Eye (tissue), 1 donor: ENCODE measurements around the gene FLRT2.
A peak's percentile ranks its signal among the peaks of the same experiment; 100 is the strongest.

Source experiments
- DNase-seq: peaks from one replicate; pipeline ENCODE4 v3.0.0-alpha.2; 2015

The FLRT2 gene

GRCh38 chr14:85565862-85566296, 35.9 kb downstream of the FLRT2 start:
- no peak for DNase-seq

- DNase-seq: no peak
Measured at GRCh38 chr14:85566603-85567002, 36.7 kb downstream of the FLRT2 start.

- DNase-seq: no peak
Measured at GRCh38 chr14:85572011-85572410, 42.1 kb downstream of the FLRT2 start.

DNA sequence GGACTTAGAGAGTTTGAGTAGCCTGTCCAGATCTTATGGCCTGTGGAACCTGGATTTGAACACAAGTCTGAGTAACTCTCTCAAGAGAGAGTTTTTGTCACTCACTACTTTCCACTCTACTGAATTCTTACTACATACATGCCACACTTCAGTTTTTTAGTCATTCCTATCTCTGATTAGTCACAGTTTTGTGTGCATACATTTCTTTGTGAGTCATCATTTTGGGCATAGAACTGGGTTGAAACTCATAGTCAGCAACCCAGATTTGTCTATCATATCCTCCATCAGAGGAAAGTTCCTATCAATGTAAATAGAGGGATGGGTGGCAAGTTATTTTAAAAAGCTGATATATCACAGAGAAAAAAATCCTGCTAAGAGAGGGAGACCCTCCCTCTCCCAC, 42.9 kb downstream of the FLRT2 start:
- DNase-seq: no peak

- no peak for DNase-seq
Measured at GRCh38 chr14:85573406-85573805, 43.5 kb downstream of the FLRT2 start.

DNA sequence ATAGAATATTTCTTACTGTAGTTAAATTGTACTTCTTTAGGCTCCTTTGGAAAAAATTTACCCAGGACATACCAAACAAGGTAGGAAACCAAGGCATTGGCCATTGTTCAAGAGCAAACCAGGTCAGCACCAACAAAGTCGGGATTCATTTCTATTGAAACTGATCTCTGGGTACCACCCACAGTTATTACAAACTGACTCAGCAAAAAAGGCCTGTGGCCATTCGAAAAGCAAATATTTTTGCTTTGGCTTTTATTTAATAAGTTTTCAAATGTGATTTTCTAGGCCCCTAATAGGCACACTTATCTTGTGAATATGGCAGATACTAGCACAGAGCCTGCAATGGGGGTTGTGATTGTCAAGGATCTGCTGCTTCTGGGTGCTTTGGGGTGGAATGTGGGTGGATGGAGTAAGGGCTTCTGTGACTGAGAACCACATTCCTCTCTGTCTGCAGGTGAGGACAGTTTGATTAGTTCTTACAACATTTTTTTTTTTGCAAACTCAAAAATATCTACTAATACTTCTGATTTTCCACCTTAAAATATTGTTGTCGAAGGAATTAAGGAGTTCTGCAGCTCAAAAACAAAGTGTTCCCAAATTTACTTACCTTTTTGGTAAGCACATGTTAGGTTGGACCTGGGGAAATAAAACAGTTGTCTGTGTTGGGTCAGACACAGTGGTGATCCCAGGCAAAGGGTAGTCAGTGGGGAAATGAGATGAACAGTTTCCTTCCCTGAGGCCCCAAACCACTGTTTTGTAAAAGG, 45.1 kb downstream of the FLRT2 start:
- no peak for DNase-seq

DNA sequence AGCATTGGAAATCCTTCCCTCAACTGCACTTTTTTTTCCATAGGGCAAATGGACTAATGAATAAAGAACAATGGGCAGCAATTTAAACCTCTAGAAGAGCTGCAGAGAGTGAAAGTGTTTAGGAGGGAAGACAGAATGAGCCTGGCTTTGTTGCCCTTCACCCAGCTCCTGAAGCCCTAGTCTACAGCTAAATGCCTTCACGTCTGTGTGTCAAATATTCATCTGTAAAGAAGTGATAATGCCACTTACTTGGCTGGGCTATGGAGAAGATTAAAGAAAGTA, 45.6 kb downstream of the FLRT2 start:
- DNase-seq: no peak

GRCh38 chr14:85576218-85576617, 46.3 kb downstream of the FLRT2 start:
- DNase-seq: no peak

DNA sequence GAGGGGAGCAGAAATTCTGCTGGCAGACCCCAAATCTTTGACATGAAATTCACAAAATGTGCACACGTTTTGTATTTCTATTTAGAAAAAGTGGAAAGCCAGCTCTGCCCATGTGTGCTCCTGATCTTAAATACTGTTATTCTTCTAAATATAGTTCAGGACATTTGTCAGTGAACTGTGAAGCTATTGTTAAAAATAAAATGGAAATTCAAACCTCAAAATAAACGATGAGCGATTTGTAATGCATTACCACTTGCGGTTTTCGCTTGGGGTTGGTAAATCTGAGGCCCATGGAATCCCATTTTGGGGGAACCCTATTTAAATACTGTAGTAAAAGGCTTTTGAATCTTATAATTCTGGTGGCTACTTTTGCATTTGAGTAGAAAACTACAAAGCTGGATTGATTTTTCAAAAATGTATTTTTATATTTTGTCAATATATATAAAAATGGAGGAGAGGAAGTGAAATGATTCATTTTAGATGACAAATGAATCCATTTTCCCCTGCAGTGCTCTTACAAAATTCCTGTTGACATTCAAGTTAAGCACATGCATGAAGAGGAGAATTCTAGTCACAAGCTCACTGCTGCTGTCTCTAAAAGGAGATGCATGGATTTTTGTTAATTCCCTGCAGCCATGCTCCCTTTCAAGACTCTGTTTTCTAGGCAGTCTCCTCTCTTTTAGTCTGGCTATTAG, 47.1 kb downstream of the FLRT2 start:
- no peak for DNase-seq

DNA sequence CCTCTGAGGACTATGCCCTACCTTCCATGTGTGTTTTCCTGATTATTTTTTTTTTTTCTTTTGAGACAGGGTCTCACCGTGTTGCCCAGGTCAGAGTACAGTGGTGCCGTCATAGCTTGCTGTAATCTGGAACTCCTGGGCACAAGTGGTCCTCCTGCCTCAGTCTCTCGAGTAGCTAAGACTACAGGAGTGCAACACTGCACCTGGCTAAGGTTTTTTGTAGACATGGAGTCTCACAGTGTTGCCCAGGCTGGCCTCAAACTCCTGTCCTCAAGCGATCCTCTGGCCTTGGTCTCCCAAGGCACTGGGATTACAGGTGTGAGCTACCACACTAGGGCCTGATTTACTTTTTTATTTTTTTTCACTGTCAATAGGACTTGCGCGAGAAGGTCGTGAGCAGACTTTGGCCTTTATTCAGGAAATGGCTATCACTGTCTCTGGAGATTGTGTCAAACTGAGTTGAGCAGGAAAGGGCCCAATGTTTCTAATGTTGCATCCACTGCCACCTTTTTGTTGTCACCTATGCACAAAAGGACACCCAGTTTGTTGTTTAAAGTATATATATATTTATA, 47.7 kb downstream of the FLRT2 start:
- DNase-seq: no peak

DNA sequence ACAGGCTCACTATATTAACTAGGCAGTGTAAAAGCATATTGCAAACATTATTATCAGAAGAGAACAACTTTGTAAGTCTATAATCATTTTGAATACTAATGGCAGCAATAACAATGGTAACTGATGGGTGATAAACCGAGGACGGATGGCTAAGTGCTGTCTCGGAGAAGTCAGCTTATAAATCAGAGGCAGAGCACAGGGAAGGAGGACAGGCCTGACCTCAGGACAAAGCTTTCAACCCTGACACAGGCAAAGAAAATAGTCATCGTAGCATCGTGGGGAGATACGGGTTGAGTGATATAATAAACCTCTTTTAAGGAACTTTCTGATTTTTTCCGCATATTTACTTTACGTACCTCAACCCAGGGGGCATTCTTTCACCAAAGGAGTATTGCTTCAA, 48.4 kb downstream of the FLRT2 start:
- no peak for DNase-seq

- DNase-seq: no peak
Measured at GRCh38 chr14:85578930-85579329, 49.0 kb downstream of the FLRT2 start.

- DNase-seq: no peak
Measured at GRCh38 chr14:85579942-85580341, 50.0 kb downstream of the FLRT2 start.

- no peak for DNase-seq
Measured at GRCh38 chr14:85580536-85581140, 50.7 kb downstream of the FLRT2 start.

- DNase-seq: no peak
Measured at GRCh38 chr14:85581691-85582090, 51.7 kb downstream of the FLRT2 start.

DNA sequence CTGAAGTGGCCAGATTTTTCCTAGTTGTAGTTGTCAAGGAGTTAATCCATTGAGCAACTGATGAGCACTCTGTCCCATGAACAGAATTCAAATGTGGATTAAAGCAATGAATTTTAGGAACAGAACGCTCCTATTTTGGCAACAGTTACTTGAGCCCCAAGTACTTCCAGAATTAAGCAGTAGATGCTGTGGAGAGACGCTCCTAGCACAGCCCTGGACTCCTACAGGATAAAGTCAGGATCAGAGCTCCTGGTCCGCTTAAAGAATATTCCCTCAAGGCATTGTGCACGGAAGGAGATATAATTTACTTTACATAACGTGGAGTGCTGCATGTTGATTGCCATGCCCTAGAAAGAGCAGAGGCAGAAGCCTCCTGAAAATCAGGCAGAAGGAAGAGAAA, 53.4 kb downstream of the FLRT2 start:
- DNase-seq: peak; percentile 35

DNA sequence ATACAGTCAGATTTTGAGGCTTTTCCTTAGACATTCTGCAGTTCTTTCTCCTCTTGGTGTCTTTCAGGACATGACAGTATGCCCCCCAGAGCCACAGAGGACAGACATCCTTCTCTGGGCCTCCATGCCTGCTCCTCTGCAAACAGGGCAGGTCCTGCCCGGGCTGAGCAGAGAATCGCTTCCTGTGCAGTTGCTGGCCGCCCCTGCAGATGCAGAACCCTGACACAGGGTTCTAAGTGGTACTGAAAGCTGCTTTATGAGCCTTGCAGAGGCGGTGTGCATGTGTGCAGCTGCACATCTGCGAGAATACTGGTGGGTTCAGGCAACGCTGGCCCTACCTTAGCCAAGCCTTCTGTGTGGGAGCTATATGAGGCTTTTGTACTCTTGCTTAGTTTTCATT, 54.5 kb downstream of the FLRT2 start:
- no peak for DNase-seq

- DNase-seq: peak; percentile 86
Measured at GRCh38 chr14:85587151-85587711, 57.3 kb downstream of the FLRT2 start.

GRCh38 chr14:85590784-85591183, 60.8 kb downstream of the FLRT2 start:
- no peak for DNase-seq

DNA sequence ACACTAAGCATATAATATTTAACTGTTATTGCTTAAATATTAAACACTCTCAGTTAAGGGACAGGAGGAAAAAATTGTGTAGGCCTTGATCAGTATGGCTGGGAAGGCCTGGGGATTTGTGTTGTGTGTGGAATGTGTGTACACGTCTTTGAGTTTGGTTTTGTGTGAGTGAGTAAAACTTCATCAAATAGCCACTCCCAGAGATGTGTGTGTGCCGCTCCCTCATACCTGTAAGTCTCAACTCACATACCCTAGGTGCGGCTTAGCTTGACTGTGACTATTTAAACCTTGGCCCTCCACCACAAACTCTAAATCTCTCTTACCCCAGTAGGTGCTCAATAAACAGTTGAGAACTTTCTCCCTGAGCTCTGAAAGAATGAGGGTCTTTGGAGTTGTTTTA, 64.3 kb downstream of the FLRT2 start:
- no peak for DNase-seq

- no peak for DNase-seq
Measured at GRCh38 chr14:85595981-85596380, 66.0 kb downstream of the FLRT2 start.

DNA sequence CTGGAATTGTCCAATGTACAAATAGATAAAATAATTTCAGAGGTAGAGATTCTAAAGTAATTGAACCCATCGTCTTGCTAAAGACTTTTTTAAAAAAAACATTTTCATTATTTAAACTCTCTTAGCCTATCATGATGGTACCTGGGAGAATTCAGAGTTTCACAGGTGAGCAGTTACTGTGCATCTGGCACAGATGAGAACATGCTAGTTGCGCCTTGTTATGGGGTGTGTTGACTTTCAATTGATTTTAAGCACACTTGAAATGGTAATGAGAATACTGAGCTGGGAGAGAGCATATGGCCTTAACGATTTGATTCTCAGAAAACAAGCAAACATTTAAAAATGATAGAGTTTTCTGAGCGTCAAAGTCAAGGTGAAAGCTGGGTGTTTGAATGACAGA, 66.6 kb downstream of the FLRT2 start:
- no peak for DNase-seq

GRCh38 chr14:85597701-85598100, 67.8 kb downstream of the FLRT2 start:
- no peak for DNase-seq

- no peak for DNase-seq
Measured at GRCh38 chr14:85599939-85600338, 70.0 kb downstream of the FLRT2 start.
